Fibroblast of skin of back (primary cell): ENCODE data around the gene DCUN1D5.
"Not testable (repeated sequence)": the region's sequence is repeated elsewhere in the genome, so short reads cannot be mapped to it uniquely, and the experiment has no call there.

Experiments used
- DNase-seq: peaks from one replicate; pipeline ENCODE4 v3.0.0-alpha.2; 2013

The DCUN1D5 gene

GRCh38 chr11:103055221-103055890, 36.6 kb downstream of the DCUN1D5 start:
- DNase-seq, result peak; percentile 62

GRCh38 chr11:103053997-103054396, 38.0 kb downstream of the DCUN1D5 start:
- DNase-seq, result no peak

GRCh38 chr11:103051981-103052380, 40.0 kb downstream of the DCUN1D5 start:
- peak; percentile 89 for DNase-seq

GRCh38 chr11:103051151-103051801, 40.7 kb downstream of the DCUN1D5 start:
- DNase-seq, result peak; percentile 9

GRCh38 chr11:103050351-103050750, 41.6 kb downstream of the DCUN1D5 start:
- DNase-seq, result peak; percentile 48

GRCh38 chr11:103047837-103048236, 44.1 kb downstream of the DCUN1D5 start:
- DNase-seq, result no peak

GRCh38 chr11:103043826-103044678, 47.9 kb downstream of the DCUN1D5 start:
- DNase-seq, result no peak

- no peak for DNase-seq
Measured at GRCh38 chr11:103042161-103042560, 49.8 kb downstream of the DCUN1D5 start.

GRCh38 chr11:103035791-103036434, 56.0 kb downstream of the DCUN1D5 start:
- DNase-seq, result peak; percentile 89

GRCh38 chr11:103035216-103035615, 56.7 kb downstream of the DCUN1D5 start:
- no peak for DNase-seq

- DNase-seq, result peak; percentile 93
Measured at GRCh38 chr11:103031834-103032233, 60.1 kb downstream of the DCUN1D5 start.

GRCh38 chr11:103029401-103029800, 62.6 kb downstream of the DCUN1D5 start:
- no peak for DNase-seq

GRCh38 chr11:103028304-103029020, 63.5 kb downstream of the DCUN1D5 start:
- not testable (repeated sequence) for DNase-seq

GRCh38 chr11:103024086-103024485, 67.9 kb downstream of the DCUN1D5 start:
- peak; percentile 32 for DNase-seq

- DNase-seq, result no peak
Measured at GRCh38 chr11:103016031-103016430, 75.9 kb downstream of the DCUN1D5 start.

GRCh38 chr11:103013421-103013820, 78.5 kb downstream of the DCUN1D5 start:
- peak; percentile 59 for DNase-seq
